WTC11 (cell line): ENCODE measurements around the gene CELF1. TPM values are rescaled to one million over a fixed set of nuclear protein-coding genes. Genes with fewer than 3 reads are reported as not detected.
"Not testable (repeated sequence)": the region's sequence is repeated elsewhere in the genome, so short reads cannot be mapped to it uniquely, and the experiment has no call there.

Experiments
- ATAC-seq: fragments of 200-7000 bp; cut with Tn5 transposase; 2 replicates; pipeline ENCODE4 v1.10.0; 2021; ENCODE audit warnings: mild to moderate bottlenecking, moderate library complexity
- CTCF ChIA-PET: fragments of 300-600 bp; sonication (Branson Sonifier 250); formaldehyde crosslinking; loops from one replicate; lab custom pipeline; 2021; ENCODE audit warnings: antibody characterized with exemption; lab: Charles Lee
- POLR2A ChIA-PET: fragments of 350-600 bp; sonication (Branson Sonifier 250); formaldehyde crosslinking; loops from one replicate; lab custom pipeline; 2021; ENCODE audit warnings: antibody characterized with exemption; lab: Charles Lee
- DNase-seq: peaks from one replicate; pipeline ENCODE4 v3.0.0; 2021; ENCODE audit warnings: low spot score
- H3K27ac Mint-ChIP-seq: 2 replicates; pipeline ENCODE4 v1.8.0; 2021; ENCODE audit warnings: mixed read lengths
- H3K27me3 Mint-ChIP-seq: 2 replicates; pipeline ENCODE4 v1.8.0; 2021; ENCODE audit warnings: low read depth, mild to moderate bottlenecking, moderate library complexity, mixed read lengths
- H3K36me3 Mint-ChIP-seq: 2 replicates; pipeline ENCODE4 v1.8.0; 2021; ENCODE audit warnings: mixed read lengths
- H3K4me1 Mint-ChIP-seq: 2 replicates; pipeline ENCODE4 v1.8.0; 2022; ENCODE audit warnings: mixed read lengths
- H3K4me3 Mint-ChIP-seq: 2 replicates; pipeline ENCODE4 v1.8.0; 2021; ENCODE audit warnings: mild to moderate bottlenecking, moderate library complexity, mixed read lengths
- H3K9me3 Mint-ChIP-seq: 2 replicates; pipeline ENCODE4 v1.8.0; 2021; ENCODE audit warnings: mixed read lengths
- EMX1 ChIP-seq: fragments of 250-450 bp; sonication (Bioruptor Pico); IDR thresholded peaks from 2 replicates; pipeline ENCODE4 v1.8.0; 2021; ENCODE audit warnings: mild to moderate bottlenecking
- FOXP1 ChIP-seq: sonication (generic); formaldehyde crosslinking; IDR thresholded peaks from 2 replicates; pipeline ENCODE4 v1.8.0; 2022; ENCODE audit warnings: missing genetic modification reagents, mild to moderate bottlenecking, moderate library complexity, borderline replicate concordance
- NFATC4 ChIP-seq: fragments of 250-450 bp; sonication (Bioruptor Pico); IDR thresholded peaks from 2 replicates; pipeline ENCODE4 v1.9.0; 2021; ENCODE audit warnings: mild to moderate bottlenecking
- NR1H2 ChIP-seq: sonication (generic); formaldehyde crosslinking; IDR thresholded peaks from 2 replicates; pipeline ENCODE4 v1.9.0; 2021; ENCODE audit warnings: mild to moderate bottlenecking, moderate library complexity, missing genetic modification reagents
- NR2C2 ChIP-seq: sonication (generic); formaldehyde crosslinking; IDR thresholded peaks from 2 replicates; pipeline ENCODE4 v1.8.0; 2022; ENCODE audit warnings: mild to moderate bottlenecking, missing genetic modification reagents
- NR3C1 ChIP-seq: sonication (generic); formaldehyde crosslinking; conservative IDR thresholded peaks from 2 replicates; pipeline ENCODE4 v1.8.1; 2023; ENCODE audit warnings: low read depth, mild to moderate bottlenecking, missing genetic modification reagents
- OVOL2 ChIP-seq: fragments of 250-450 bp; sonication (Bioruptor Pico); IDR thresholded peaks from 2 replicates; pipeline ENCODE4 v1.9.0; 2021; ENCODE audit warnings: mild to moderate bottlenecking, borderline replicate concordance
- PRRX2 ChIP-seq: fragments of 250-450 bp; sonication (Bioruptor Pico); IDR thresholded peaks from 2 replicates; pipeline ENCODE4 v1.8.0; 2021; ENCODE audit warnings: mild to moderate bottlenecking
- SMAD3 ChIP-seq: sonication (generic); formaldehyde crosslinking; IDR thresholded peaks from 2 replicates; pipeline ENCODE4 v1.8.0; 2022; ENCODE audit warnings: missing genetic modification reagents, mild to moderate bottlenecking, borderline replicate concordance
- SP1 ChIP-seq: sonication (generic); formaldehyde crosslinking; conservative IDR thresholded peaks from 2 replicates; pipeline ENCODE4 v1.8.1; 2022; ENCODE audit warnings: missing genetic modification reagents
- TEAD1 ChIP-seq: sonication (generic); formaldehyde crosslinking; IDR thresholded peaks from 2 replicates; pipeline ENCODE4 v1.8.0; 2022; ENCODE audit warnings: mild to moderate bottlenecking, missing genetic modification reagents
- TP53 ChIP-seq: sonication (generic); formaldehyde crosslinking; IDR thresholded peaks from 2 replicates; pipeline ENCODE4 v1.8.1; 2023; ENCODE audit warnings: mild to moderate bottlenecking, missing genetic modification reagents
- ZNF121 ChIP-seq: sonication (generic); formaldehyde crosslinking; IDR thresholded peaks from 2 replicates; pipeline ENCODE4 v1.8.0; 2023; ENCODE audit warnings: missing genetic modification reagents
- ZNF232 ChIP-seq: sonication (generic); formaldehyde crosslinking; IDR thresholded peaks from 2 replicates; pipeline ENCODE4 v1.8.0; 2022; ENCODE audit warnings: mild to moderate bottlenecking, missing genetic modification reagents
- ZNF416 ChIP-seq: fragments of 250-450 bp; sonication (Bioruptor Pico); IDR thresholded peaks from 2 replicates; pipeline ENCODE4 v1.9.0; 2021; ENCODE audit warnings: mild to moderate bottlenecking, inconsistent platforms
- total RNA-seq: library from RNA; stranded (reverse); gene quantifications from 3 replicates; pipeline ENCODE4 v1.2.3, GENCODE V29; 2021
- TF ChIP-seq, protein P1 (sequence below): sonication (generic); formaldehyde crosslinking; IDR thresholded peaks from 2 replicates; pipeline ENCODE4 v1.8.1; 2023; ENCODE audit warnings: mild to moderate bottlenecking, missing genetic modification reagents, moderate library complexity
- TF ChIP-seq, protein P2 (sequence below): sonication (generic); formaldehyde crosslinking; IDR thresholded peaks from 2 replicates; pipeline ENCODE4 v1.8.0; 2022; ENCODE audit warnings: mild to moderate bottlenecking, missing genetic modification reagents
- TF ChIP-seq, protein P3 (sequence below): fragments of 250-450 bp; sonication (Bioruptor Pico); IDR thresholded peaks from 2 replicates; pipeline ENCODE4 v2.1.2; 2022; ENCODE audit warnings: mild to moderate bottlenecking, moderate library complexity
- TF ChIP-seq, protein P4 (sequence below): sonication (generic); formaldehyde crosslinking; IDR thresholded peaks from 2 replicates; pipeline ENCODE4 v1.8.0; 2023; ENCODE audit warnings: missing genetic modification reagents, mild to moderate bottlenecking, borderline replicate concordance

The CELF1 gene
- total RNA-seq, 1 experiment from 2014 or later: 177 TPM

DNA sequence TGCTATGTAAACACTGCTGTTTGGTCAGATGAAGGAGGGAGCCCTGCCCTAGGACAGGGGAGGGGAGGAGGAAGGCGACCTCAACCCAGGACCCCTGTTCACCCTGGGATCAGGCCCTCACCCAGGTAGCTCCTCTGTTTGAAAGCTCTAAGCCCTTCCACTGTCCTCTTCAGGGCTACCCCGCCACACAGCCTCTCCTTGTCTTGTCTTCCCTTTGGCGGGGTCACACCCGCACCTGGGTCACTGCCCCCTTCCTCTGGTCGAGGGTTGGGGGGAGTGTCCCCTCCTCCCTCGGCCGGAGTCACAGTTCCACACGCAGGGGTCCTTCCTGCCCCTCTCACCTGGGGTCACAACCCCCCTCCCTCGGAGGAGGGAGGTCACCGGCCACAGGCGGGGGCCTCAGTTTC is 12.0 kb upstream of the CELF1 start:
- CTCF ChIA-PET: interaction anchor here (1.2 to 2.1 kb wide), 3 partner anchors 12 to 110 kb away, joined by 3 to 13 read pairs (median 4); no protein-coding TSS in a partner anchor
- H3K4me3 Mint-ChIP-seq: peak overlapping the region; percentile 68
- no peaks in the 10 kb centered on the region for H3K27me3 Mint-ChIP-seq
- peak; percentile 20 for ATAC-seq
- 0 out of 2 replicates have a peak, but pooled peaks have one; percentile 64 for TF ChIP-seq SMAD3 (CRISPR knock-in tag)
- TF ChIP-seq, protein P1, sequence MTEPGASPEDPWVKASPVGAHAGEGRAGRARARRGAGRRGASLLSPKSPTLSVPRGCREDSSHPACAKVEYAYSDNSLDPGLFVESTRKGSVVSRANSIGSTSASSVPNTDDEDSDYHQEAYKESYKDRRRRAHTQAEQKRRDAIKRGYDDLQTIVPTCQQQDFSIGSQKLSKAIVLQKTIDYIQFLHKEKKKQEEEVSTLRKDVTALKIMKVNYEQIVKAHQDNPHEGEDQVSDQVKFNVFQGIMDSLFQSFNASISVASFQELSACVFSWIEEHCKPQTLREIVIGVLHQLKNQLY (CRISPR knock-in tag): no peak
- 0 out of 2 replicates have a peak, but pooled peaks have one; percentile 41 for TF ChIP-seq NR2C2 (CRISPR knock-in tag)
- TF ChIP-seq, protein P2, sequence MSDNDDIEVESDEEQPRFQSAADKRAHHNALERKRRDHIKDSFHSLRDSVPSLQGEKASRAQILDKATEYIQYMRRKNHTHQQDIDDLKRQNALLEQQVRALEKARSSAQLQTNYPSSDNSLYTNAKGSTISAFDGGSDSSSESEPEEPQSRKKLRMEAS (CRISPR knock-in tag): no peak; the same call in 1 of the 2 replicates
- TF ChIP-seq, protein P3, sequence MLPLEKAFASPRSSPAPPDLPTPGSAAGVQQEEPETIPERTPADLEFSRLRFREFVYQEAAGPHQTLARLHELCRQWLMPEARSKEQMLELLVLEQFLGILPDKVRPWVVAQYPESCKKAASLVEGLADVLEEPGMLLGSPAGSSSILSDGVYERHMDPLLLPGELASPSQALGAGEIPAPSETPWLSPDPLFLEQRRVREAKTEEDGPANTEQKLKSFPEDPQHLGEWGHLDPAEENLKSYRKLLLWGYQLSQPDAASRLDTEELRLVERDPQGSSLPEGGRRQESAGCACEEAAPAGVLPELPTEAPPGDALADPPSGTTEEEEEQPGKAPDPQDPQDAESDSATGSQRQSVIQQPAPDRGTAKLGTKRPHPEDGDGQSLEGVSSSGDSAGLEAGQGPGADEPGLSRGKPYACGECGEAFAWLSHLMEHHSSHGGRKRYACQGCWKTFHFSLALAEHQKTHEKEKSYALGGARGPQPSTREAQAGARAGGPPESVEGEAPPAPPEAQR (CRISPR knock-in tag): no peak
- TF ChIP-seq, protein P4, sequence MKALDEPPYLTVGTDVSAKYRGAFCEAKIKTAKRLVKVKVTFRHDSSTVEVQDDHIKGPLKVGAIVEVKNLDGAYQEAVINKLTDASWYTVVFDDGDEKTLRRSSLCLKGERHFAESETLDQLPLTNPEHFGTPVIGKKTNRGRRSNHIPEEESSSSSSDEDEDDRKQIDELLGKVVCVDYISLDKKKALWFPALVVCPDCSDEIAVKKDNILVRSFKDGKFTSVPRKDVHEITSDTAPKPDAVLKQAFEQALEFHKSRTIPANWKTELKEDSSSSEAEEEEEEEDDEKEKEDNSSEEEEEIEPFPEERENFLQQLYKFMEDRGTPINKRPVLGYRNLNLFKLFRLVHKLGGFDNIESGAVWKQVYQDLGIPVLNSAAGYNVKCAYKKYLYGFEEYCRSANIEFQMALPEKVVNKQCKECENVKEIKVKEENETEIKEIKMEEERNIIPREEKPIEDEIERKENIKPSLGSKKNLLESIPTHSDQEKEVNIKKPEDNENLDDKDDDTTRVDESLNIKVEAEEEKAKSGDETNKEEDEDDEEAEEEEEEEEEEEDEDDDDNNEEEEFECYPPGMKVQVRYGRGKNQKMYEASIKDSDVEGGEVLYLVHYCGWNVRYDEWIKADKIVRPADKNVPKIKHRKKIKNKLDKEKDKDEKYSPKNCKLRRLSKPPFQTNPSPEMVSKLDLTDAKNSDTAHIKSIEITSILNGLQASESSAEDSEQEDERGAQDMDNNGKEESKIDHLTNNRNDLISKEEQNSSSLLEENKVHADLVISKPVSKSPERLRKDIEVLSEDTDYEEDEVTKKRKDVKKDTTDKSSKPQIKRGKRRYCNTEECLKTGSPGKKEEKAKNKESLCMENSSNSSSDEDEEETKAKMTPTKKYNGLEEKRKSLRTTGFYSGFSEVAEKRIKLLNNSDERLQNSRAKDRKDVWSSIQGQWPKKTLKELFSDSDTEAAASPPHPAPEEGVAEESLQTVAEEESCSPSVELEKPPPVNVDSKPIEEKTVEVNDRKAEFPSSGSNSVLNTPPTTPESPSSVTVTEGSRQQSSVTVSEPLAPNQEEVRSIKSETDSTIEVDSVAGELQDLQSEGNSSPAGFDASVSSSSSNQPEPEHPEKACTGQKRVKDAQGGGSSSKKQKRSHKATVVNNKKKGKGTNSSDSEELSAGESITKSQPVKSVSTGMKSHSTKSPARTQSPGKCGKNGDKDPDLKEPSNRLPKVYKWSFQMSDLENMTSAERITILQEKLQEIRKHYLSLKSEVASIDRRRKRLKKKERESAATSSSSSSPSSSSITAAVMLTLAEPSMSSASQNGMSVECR (CRISPR knock-in tag): 0 out of 2 replicates have a peak, but pooled peaks have one; percentile 0
- H3K27ac Mint-ChIP-seq: no peak overlapping the region
- peaks cover 10% of the 10 kb centered on the region for H3K4me1 Mint-ChIP-seq
- POLR2A ChIA-PET: interaction anchor here (0.9 to 1.7 kb wide), 4 partner anchors 13 to 30 kb away, joined by 3 to 4 read pairs (median 3); partner anchors contain the start of genes C1QTNF4, KBTBD4 and NDUFS3
- no peak for DNase-seq
- no peaks in the 10 kb centered on the region for H3K9me3 Mint-ChIP-seq
- H3K36me3 Mint-ChIP-seq: peaks cover 10% of the 10 kb centered on the region; the same call in 1 of the 2 replicates

DNA sequence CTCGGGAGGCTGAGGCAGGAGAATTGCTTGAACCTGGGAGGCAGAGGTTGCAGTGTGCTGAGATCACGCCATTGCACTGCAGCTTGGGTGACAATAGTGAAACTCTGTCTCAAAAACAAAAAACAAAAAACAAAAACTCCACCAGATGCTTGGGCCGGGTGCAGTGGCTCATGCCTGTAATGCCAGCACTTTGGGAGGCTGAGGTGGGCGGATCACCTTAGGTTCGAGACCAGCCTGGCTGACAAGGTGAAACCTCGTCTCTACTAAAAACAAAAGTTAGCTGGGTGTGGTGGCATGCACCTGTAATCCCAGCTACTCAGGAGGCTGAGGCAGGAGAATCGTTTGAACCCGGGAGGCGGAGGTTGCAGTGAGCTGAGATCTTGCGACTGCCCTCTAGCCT is 11.4 kb upstream of the CELF1 start:
- H3K9me3 Mint-ChIP-seq, H3K27ac Mint-ChIP-seq, ATAC-seq, H3K4me1 Mint-ChIP-seq, H3K36me3 Mint-ChIP-seq, H3K27me3 Mint-ChIP-seq, DNase-seq: not testable (repeated sequence)
- ChIA-PET POLR2A (interaction anchor here (0.9 to 1.7 kb wide), 4 partner anchors 12 to 30 kb away, joined by 3 to 4 read pairs (median 3); partner anchors contain the start of genes C1QTNF4, KBTBD4 and NDUFS3), CTCF (interaction anchor here (1.3 to 2.1 kb wide), 2 partner anchors 11 to 12 kb away, joined by 3 to 13 read pairs; no protein-coding TSS in a partner anchor)
- H3K4me3 Mint-ChIP-seq: peak overlapping the region; percentile 43

DNA sequence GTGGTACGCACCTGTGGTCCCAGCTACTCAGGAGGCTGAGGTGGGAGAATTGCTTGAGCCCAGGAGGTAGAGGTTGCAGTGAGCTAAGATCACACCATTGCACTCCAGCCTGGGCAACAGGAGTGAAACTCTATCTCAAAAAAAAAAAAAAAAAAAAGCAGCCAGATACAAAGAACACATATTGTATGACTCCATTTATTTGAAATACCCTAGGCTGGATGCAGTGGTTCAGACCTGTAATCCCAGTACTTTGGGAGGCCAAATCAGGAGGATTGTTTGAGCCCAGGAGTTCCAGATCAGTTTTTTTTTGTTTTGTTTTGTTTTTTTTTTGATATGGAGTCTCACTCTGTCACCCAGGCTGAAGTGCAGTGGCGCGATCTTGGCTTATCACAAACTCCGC is 9.5 kb upstream of the CELF1 start:
- not testable (repeated sequence) for H3K4me1 Mint-ChIP-seq, H3K36me3 Mint-ChIP-seq, H3K27me3 Mint-ChIP-seq, ATAC-seq, DNase-seq, H3K27ac Mint-ChIP-seq, H3K9me3 Mint-ChIP-seq, H3K4me3 Mint-ChIP-seq
- CTCF ChIA-PET: interaction anchor here (0.8 kb wide), 1 partner anchor 9 kb away, joined by 4 read pairs; no protein-coding TSS in a partner anchor
- POLR2A ChIA-PET: interaction anchor here (0.6 kb wide), 2 partner anchors 39 to 285 kb away, joined by 3 to 4 read pairs; no protein-coding TSS in a partner anchor

DNA sequence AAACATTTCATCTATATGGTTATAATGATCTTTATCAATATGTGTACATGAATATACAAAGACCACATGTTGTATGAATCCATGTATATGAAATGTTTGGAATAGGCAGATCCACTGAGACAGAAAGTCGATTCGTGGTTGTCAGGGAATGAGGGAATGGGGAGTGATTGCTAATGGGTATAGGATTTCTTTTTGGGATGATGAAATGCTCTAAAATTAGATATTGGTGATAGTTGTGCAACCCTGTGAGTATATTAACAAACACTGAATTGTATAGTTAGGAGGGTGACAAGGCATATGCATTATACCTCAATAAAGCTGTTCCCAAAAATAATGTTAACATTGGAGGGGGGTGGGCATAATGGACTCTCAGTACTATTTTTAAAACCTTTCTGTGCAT is 7.5 kb upstream of the CELF1 start:
- ChIA-PET CTCF (no interaction called here), POLR2A (no interaction called here)
- no peak overlapping the region for H3K4me3 Mint-ChIP-seq
- no peaks in the 10 kb centered on the region for H3K27me3 Mint-ChIP-seq
- no peaks in the 10 kb centered on the region for H3K36me3 Mint-ChIP-seq
- no peak for ATAC-seq
- H3K4me1 Mint-ChIP-seq: peaks cover 4% of the 10 kb centered on the region
- H3K9me3 Mint-ChIP-seq: no peaks in the 10 kb centered on the region
- no peak overlapping the region for H3K27ac Mint-ChIP-seq
- DNase-seq: no peak
- no peak for TF ChIP-seq ZNF416 (CRISPR knock-in tag)
- TF ChIP-seq NR1H2 (CRISPR knock-in tag): no peak
- TF ChIP-seq ZNF232 (CRISPR knock-in tag): no peak
- TF ChIP-seq SP1 (CRISPR knock-in tag): no peak
- TF ChIP-seq TEAD1: no peak
- TF ChIP-seq NFATC4 (CRISPR knock-in tag): no peak
- no peak for TF ChIP-seq FOXP1 (CRISPR knock-in tag)
- TF ChIP-seq PRRX2: no peak
- no peak for TF ChIP-seq NR3C1 (CRISPR knock-in tag)
- TF ChIP-seq TP53 (CRISPR knock-in tag): no peak
- no peak for TF ChIP-seq EMX1 (CRISPR knock-in tag)
- no peak for TF ChIP-seq OVOL2
- no peak for TF ChIP-seq ZNF121
